Measurements from ENCODE around the gene WDR37.

The WDR37 gene

DNA sequence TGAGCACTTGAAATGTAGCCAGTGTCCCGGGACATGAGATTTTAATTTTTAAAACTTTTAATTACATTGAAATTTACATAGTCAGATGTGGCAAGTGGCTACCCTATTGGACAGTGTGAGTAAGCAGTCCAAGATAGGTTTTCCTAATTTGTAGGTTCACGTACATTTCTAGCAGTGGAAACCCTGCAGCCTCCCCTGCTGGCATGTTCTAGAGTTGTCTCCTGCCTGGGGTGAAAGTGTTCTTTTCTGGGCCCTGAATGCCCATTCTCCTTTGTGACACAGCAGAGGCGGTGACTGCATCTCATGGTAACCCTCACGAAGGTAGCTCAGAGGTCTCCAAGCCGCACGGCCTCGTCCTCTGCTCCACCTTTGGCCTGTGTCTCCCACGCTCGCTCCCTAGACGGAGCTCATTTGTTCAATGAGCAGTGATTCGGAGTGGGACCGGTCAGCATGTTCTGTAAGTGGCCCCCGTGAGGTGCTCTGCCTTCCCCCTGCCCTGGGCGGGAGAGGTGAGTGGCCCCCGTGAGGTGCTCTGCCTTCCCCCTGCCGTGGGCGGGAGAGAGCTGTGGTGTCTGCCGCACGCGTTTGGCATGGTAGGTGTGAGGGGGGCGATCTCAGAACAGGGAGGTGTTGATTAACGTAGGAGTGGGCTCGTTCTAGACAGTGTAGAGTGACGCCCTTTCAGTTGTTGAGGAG is 18.0 kb downstream of the WDR37 start:
- no peak for DNase-seq (ENCODE audit: low spot score)

DNA sequence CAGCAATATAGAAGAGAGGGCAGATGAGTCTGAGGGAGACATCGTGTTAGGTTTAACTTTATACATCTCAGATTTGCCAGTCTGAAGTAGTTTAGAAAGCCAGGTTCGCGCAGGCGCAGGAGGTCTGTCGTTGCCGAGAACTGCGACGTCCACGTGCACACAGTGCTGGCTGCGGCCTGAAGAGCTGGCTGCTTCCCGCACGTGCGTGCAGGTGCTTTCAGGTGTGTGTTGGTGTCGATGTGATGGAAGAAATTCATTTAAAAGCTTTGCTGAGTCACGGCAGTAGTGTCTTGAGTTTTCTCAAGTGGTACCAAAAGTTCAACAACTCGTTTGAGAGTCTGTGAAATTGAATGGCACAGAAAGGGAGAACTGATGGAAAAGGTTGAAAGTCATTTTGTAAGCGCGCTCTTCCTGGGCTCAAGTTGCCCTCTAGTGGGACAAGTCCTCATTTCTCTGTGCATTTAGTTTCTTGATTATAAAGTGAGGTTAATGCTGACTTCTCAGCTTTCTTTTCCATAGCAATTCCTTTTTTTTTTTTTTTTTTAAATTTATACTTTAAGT is 18.6 kb downstream of the WDR37 start:
- no peak for DNase-seq (ENCODE audit: low spot score)

DNA sequence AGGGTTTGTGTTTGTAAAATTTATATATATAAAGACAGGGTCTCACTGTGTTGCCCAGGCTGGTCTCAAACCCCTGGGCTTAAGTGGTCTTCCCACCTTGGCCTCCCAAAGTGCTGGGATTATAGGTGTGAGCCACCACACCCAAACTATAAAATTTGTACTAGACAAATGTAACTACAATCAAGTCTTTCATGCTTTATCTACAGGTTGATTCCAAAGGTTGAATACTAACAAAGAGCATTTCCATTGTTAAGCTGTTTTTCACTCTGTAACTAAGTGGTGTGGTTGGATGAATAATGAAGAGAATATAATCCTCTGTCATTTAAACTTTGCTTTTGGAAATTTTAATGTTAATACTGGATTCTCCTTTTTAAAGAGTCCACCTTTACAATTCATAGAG is 22.5 kb downstream of the WDR37 start:
- DNase-seq (ENCODE audit: low spot score): no peak

DNA sequence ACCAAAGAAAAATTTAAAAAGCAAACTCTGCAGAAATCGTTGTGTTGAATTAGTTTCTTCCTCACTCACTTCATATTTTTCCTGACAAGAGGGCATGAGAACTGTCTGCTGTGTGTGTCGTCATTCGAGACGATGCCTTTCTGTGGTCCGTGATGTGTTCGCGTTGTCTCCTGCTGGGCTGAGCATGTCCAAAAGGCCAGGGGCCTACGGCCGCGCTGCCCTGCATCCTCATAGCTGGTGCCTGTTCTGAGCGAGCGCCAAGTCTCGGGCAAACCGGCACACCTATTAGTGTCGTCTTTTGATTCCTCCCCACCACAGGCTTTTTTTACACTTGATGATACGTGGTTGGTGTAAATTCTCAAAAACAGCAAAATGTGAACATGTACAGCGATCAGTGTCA is 27.4 kb downstream of the WDR37 start:
- no peak for DNase-seq (ENCODE audit: low spot score)

DNA sequence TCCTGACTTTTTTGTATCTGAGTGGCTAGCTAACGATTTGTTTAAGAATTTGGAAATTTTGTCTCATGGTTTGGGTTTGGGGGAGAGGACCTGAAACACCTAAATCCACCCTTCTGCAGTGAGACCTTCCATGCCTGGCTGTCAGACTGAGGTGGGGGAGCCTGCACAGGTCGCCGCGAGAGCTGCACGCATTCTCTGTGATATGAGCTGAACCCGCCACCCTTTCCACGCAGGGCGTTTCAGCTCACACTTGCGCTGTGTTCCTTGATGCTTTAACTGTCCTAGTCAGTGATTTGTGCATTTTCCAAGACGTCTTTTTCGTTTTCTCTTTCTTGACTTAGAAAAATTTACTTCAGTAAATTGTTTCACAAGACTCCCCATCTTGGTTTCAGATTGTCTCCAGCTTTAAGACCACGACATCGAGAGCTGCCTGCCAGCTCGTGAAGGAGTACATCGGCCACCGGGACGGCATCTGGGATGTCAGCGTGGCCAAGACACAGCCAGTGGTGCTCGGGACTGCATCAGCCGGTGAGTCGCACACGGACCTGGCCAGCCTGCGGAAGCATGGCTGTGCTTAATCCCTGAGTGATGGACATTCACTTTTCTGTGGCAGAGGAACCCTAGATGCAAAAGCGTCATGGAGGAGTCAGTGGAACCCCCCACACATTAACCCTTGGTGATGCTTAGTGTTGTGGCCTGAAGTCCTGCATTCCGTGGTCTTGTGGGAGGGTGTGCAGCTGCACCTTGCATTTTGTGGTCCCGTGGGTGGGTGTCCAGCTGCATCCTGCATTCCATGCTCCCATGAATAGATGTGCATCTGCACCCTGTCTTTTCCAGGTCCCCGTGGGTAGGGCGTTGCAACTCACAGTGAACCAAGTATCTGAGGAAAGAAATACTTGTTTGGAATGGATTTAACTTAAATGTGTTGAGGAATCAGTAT is 28.1 kb downstream of the WDR37 start:
- DNase-seq (ENCODE audit: low spot score): no peak

DNA sequence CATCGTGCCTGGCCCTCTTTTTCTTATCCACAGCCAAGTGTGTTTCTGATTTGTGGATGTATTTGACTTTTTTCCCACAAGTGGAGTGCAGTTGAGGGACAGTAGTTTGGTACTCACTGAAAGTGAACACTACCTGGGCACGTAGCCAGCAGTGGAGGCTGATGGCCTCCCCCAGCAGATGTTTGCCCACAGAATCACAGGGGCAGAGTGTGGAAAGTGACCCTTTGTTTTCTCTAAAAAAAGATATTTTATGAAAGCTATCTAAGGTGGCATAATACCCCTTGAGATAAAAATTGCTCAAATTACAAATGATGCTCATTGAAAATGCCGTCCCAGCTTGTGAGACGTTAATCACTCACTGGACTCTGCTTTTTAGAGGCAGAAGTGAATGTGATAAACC is 29.1 kb downstream of the WDR37 start:
- DNase-seq (ENCODE audit: low spot score): no peak

DNA sequence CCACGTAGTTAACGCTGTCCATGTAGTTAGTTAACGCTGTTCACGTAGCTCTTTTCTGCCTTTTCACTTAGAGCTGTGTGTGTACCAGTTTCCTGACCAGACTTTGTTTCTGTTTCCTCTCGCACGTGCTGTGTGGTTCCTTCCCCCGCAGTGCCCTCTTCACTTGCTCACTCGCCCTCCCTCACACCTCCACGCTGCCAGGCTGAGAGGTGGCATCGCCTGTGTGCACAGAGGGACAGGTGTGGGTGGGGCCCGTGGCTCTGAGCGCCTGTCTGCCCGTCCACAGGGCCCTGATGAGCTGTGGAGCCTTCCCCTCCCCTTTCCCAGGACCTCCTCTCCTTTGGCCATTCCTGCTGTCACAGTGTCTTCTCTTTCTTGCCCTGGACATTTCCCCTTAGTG is 30.6 kb downstream of the WDR37 start:
- no peak for DNase-seq (ENCODE audit: low spot score)

DNA sequence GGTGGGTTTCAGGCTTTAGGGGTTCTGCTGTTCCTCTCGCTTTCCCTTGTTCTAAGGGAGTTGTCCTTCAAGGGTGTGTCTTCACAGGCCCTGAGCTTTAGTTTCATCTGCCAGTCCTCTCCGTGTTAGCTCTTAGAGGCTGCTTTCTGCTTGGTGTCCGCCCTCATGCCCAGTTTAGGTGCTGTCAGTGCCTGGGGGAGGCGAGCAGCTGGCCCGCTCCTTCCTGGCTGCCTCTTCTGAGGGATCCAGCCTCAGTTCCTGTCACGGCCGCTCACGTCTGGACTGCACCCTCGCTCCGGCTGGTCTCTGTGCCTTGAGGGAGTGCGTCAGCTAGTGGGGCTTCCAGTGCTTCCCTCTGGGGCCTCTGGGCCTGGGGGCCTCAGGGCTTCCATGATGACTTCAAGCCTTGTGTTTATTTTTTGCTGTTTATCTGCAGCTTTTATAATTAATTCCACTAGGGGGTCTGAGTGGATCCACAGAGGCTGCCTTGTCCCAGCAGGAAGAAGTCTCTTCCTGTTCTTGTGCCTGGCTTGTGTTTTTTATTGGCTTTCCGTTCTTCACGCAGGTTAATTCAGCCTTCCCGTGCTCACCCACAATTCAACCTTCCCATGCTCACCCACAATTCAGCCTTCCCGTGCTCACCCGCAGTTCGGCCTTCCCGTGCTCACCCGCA is 33.0 kb downstream of the WDR37 start:
- DNase-seq (ENCODE audit: low spot score): no peak

DNA sequence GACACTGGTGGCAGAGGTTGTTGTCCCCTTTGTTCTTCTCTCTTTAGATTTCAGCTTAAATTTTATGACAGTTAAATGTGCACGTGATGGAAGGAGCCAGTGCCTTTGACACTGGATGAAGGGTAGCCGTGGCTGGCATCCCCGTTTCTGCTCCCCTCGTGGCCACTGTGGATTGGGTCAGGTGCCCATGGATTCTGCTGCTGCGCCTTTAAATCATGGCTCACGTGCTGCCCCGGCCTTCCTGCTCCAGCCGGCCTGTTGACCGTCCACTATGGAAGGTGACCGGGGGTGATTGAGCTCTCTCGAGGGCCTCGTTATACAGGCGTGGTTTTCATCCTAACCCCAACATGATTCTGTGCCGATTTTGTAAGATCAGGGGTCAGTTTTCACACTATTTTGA is 34.5 kb downstream of the WDR37 start:
- DNase-seq (ENCODE audit: low spot score): no peak

DNA sequence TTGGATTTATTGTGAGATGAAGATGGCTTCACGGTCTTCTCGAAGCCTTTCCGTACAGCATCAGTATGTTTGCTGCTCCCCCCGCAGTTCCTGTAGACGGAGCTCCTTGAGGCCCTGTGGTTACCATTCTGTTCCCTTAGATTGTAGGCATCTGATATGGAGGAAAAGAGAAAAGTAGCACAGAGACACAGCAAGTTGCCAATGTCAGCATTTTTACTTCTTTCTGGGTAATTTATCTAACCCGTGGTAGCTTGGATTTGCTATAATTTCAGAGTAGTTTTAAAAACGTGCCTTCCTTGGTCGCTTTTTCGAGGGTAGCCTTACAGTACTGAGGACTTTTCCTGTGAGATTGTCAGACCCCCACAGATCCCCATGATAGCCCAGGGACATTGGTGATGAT is 37.5 kb downstream of the WDR37 start:
- no peak for DNase-seq (ENCODE audit: low spot score)

DNA sequence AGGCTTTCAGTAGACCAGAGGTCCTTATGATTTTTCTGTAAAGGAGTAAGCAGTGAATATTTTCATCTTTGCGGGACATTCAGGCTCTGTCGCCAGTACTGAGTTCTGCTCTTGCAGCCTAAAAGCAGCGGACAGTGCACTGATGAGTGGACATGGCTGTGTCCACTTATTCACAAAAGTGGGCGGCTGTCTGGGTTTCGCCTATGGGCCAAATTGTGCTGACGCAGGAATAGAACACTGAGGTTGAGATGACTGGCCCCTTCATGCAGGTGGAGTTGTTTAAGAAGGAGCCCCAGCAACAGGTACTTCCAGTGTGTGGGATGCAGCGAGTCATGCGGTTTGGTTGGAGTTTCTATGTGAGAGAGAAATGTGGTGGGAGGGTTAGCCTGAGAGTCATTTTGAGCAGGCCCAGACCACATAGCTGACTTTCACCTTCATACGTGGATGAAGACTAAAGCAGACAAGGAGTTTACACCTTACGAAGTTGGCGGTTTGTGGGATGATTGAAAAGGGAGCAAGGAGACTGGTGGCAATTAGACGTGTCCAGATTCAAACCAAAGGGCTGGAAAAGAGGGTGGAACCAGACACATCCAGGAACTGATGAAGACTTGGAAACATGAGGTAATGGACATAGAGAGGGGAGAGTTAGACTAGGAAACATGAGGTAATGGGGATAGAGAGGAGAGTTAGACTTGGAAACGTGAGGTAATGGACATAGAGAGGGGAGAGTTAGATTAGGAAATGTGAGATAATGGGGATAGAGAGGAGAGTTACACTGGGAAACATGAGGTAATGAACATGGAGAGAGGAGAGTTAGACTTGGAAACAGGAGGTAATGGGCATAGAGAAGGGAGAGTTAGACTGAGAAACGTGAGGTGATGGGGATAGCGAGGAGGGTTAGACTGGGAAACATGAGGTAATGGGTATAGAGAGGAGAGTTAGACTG is 38.2 kb downstream of the WDR37 start:
- DNase-seq (ENCODE audit: low spot score): peak; percentile 7

DNA sequence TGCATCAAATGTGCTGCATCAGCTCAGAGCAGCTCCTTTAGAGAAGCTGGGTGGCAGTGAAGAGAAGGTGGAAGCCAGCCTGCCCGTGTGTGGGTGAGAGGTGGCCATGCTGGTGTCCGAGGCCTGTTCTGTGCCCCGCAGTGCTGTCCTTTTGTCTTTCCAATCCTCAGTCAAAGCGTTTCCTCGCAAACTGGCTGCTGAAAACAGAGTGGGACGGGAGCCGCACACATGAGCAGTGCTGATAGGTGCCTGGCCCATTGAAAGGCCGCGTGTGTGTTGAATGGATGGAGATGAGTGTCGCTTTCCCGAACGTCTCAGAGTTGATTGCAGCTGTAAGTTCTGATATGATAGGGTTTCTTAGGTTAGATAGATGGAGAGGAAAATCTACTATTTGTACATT is 39.3 kb downstream of the WDR37 start:
- DNase-seq (ENCODE audit: low spot score): no peak

DNA sequence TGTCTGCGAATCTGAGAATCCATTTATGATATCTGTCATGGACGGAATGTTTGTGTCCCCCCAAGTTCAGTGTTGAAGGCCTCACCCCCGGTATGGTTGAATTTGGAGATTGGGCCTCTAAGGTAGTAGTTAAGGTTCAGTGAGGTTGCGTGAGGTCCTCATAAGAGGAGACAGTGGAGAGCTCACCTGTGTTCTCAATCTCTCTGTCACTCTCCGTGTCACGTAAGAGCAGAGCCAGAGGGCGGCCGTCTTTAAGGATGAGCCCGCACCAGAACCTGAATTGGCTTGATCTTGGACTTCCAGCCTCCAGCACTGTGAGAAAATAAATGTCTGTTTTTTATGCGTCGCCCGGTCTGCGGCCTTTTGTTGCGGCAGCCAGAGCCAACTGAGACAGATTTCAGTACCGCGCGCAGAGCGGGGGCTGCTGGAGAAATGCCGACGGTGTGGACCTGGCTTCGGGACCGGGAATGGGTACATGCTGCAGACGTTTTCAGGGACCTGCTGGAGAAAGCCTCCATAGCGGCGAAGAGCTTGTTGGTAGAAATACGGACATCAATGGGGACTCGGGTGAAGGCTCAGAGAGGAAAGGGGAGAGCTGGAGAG is 40.2 kb downstream of the WDR37 start:
- no peak for DNase-seq (ENCODE audit: low spot score)

DNA sequence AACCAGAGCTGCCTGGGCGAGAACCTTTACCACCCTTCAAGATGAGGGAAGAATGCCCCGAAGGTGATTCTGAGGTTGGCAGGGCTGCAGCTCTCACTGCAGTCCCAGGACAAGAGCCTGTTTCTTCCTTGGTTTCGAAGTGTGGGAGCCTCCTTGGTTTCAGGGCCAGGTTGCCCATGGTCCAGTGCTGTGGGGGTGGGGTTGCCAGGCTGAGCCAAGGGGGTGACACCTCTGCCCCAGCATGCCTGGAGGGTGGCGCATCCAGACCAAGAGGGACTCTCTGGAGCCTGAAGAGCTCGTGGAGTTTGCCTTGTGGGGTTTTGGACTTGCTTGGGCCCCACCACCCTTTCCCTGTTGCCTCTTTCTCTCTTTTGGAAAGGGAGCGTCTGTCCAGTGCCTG is 41.3 kb downstream of the WDR37 start:
- no peak for DNase-seq (ENCODE audit: low spot score)

DNA sequence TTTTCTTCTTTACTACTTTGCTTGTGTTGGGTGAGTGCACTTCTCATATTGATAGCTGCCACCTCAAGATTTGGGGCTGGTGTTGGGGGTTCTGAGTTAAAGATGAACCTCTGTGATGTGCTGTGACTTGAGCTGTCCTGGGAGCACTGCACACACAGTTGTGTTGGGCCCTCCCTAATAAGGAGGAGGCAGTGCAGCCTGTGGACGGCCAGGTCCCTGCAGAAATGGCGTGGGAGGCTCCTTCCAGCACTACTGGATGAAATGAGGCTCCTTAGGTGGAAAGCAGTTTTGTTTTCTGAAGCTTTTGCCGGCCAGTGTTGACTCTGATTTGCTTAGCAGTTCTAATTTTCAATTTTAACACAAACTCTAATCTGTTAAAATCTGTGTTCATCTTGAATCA is 44.0 kb downstream of the WDR37 start:
- DNase-seq (ENCODE audit: low spot score): no peak

DNA sequence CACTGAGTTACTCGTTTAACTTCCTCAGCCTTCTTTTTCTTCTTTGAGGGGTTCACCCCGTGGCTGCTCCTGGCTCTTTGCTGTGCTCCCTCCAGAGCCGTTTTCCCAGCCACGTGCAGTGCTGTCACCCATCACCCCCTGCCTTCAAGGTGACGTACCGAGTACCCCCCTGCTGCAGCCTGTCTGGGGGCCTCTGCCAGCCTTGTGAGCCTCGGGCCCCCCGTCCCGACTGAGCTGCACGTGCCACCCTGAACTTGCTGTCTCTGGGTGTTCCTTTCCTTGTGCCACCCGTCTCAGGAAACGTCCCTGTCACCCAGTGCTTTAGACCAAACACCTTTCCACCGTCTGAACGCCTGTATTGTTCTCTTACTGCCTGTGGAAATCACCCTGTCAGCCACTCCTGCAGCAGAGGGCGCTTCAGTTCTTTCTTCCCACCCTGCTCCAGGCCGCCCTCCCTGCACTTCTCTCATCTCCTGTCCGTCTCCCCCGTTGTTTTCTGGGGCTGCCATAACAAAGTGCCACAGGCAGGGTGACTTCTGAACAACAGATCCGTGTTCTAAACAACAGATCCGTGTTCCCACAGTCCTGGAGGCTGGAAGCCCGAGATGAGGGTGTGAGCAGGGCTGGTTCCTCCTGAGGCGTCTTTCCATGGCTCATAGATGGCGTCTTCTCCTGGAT is 44.6 kb downstream of the WDR37 start:
- no peak for DNase-seq (ENCODE audit: low spot score)

DNA sequence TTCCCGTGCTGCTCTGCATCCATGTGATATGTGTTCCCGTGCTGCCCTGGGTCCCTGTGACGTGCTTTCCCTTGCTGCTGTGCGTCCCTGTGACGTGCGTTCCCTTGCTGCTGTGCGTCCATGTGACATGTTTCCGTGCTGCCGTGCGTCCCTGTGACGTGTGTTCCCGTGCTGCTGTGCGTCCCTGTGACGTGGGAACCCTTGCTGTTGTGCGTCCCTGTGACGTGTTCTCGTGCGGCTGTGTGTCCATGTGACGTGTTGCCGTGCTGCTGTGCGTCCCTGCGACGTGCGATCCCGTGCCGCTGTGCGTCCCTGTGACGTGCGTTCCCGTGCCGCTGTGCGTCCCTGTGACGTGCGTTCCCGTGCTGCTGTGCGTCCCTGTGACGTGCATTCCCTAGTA is 45.8 kb downstream of the WDR37 start:
- DNase-seq (ENCODE audit: low spot score): no peak

DNA sequence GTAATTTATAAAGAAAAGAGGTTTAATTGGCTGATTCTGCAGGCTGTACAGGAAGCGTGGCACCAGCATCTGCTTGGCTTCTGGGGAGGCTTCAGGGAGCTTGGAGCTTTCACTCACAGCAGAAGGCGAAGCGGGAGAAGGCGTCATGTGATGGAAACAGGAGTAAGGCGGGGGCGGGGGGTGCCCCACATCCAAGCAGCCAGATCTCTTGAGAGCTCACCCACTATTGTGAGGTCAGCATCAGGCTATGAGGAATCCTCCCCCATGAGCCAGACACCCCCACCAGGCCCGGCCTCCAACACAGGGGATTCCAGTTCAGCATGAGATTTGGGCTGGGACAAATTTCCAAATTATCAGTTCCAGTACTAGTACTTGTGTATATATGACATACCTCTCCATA is 46.2 kb downstream of the WDR37 start:
- no peak for DNase-seq (ENCODE audit: low spot score)

DNA sequence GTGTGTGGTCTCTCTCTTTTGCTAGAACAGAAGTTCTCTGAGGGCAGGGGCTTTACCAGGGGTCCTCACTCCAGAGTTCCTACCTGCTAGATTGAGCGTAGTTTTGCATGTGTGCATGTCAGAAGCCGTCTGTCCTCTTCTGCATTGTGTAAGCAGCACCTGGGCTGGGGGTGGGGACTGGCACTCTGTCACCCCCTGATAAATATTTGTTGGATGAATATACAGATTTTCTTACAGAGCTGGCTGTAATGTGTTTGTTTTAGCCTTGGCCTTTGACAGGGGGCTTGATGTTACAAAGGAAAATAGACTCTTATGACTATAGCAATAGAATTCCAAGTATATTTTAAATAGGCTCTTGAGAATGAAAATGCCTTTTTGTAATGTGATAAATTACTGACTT is 46.6 kb downstream of the WDR37 start:
- DNase-seq (ENCODE audit: low spot score): no peak

DNA sequence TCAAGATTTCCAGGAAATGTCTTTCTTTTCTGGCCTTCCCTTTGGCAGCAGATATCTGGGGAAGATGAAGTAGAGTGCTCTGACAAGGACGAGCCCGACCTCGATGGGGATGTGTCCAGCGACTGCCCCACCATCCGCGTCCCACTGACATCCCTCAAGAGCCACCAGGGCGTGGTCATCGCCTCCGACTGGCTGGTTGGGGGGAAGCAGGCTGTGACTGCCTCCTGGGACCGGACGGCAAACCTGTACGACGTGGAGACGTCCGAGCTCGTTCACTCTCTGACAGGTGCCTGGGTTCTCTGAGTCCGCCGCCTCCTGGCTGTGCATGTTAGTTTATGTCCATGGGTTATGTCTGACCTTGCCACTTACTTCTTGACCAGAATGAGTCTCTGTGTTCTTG is 47.4 kb downstream of the WDR37 start:
- DNase-seq (ENCODE audit: low spot score): no peak

DNA sequence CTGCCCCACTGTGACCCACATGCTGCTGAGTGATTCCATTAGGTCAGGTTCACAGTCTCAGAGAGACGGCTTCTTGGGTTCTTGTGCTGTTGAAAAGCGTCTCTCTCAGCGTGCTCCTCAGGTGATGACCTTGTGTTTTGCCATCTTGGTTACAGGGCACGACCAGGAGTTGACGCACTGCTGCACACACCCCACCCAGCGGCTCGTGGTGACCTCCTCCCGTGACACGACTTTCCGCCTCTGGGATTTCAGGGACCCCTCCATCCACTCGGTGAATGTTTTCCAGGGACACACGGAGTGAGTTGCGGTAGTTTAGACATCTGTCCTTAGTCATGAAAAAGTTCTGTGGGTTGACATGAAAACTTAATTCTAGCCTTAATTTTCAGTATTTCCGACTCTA is 48.8 kb downstream of the WDR37 start:
- no peak for DNase-seq (ENCODE audit: low spot score)

All from kidney tubule cell (primary cell).